GM21515 (cell line): ENCODE data around the gene ZSWIM1.

ENCODE experiments used
- ATAC-seq: cut with Tn5 transposase; IDR thresholded peaks from one replicate; pipeline ENCODE4 v1.9.1; 2021; ENCODE audit not compliant: unreplicated experiment

ZSWIM1 gene

GRCh38 chr20:45907219-45907948 lies 26.4 kb downstream of the ZSWIM1 start:
- ATAC-seq: no peak

GRCh38 chr20:45908084-45908483 lies 27.1 kb downstream of the ZSWIM1 start:
- no peak for ATAC-seq

GRCh38 chr20:45909336-45909808 lies 28.3 kb downstream of the ZSWIM1 start:
- ATAC-seq: no peak

- ATAC-seq: no peak
Observed at GRCh38 chr20:45909817-45910669, 29.0 kb downstream of the ZSWIM1 start.

- peak; percentile 78 for ATAC-seq
Observed at GRCh38 chr20:45910670-45911485, 29.9 kb downstream of the ZSWIM1 start.

DNA sequence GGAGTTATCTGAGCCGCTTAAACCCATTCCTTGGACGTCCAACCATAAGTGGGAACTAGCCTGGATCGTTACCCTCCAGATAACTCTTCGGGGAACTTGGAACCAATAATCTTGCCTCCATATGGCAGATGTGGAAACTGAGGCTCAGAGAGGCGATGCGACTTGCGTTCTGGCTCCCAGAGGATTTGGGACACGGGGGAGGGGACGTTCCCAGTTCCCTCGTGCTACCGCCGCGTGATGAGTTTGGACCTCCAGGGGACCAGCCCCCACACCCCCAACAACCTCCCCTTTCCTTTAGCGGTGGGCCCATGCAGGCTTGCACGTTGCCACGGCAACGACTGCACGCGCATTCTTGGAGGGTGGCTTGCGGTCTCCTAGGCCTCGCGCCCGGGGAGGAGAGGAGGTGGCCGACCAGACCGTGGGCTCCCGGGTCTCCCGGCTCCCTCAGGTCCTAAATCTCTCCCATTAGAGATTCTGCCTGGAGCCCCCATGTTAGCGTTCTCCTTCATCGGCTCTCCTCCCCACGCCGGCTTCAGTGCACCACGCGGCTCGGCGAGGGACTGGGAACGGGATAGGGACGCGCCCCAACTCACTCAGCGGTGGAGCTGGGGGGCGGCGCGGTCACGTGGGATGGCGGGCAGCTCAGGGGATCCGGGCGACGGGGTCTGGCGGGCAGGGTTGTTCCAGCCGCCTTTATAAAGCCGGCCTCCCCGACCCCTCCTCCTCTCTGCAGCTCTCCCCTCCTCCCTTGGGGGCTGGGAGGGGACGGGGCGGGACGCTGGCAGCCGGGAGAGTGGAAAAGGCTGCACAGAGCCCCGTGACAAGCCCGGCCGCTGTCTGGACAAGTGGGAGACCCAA lies 30.7 kb downstream of the ZSWIM1 start, which contains the start of gene PLTP:
TSS of gene PLTP (minus strand) at position 670 of the 858 bp plus-strand sequence. CDS start 703 bp downstream, outside the sequence.
- ATAC-seq: no peak

DNA sequence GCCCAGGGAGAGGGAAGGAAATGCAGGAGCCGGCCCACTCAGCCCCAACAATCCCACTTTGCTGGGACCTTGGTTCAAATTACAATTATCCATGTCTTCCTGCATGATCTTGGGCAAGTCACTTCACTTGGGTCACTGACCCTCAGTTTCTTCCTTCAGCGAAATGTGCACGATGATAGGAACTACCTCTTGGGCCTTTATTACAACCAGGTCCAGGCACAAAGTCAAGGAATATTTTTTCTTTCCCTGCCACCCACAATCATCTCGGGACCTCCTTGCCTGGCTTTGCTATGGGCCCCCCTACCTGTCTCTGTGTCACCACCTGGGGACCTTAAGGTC lies 31.3 kb downstream of the ZSWIM1 start:
- no peak for ATAC-seq

- ATAC-seq: no peak
Observed at GRCh38 chr20:45913116-45913515, 32.1 kb downstream of the ZSWIM1 start.

- no peak for ATAC-seq
Observed at GRCh38 chr20:45917790-45918141, 36.7 kb downstream of the ZSWIM1 start.

- no peak for ATAC-seq
Observed at GRCh38 chr20:45918182-45918737, 37.2 kb downstream of the ZSWIM1 start.

DNA sequence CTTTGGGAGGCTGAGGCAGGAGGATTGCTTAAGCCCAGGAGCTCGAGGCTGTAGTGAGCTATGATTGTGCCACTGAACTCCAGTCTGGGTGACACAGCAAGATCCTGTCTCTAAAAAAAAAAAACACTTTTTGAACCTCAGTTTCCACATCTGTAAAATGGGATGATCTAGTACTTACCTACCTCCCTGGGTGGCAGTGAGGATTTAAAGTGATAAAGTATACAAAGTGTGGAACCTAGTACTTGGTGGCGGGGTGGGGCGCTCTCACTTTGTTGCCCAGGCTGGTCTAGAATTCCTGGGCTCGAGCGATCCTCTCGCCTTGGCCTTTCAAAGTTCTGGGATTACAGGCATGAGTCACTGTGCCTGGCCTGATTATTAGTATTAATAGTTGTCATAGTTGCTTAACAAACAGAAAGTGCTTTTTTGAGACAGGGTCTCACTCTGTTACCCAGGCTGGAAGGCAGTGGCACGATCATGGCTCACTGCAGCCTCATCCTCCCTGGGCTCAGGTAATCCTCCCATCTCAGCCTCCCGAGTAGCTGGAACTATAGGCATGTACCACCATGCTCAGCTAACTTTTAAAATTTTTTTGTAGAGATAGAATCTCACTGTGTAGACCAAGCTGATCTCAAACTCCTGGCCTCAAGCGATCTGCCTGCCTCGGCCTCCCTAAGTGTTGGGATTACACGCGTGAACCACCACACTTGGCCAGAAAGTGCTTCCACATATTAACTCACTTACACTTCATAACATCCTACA lies 37.9 kb downstream of the ZSWIM1 start:
- no peak for ATAC-seq

DNA sequence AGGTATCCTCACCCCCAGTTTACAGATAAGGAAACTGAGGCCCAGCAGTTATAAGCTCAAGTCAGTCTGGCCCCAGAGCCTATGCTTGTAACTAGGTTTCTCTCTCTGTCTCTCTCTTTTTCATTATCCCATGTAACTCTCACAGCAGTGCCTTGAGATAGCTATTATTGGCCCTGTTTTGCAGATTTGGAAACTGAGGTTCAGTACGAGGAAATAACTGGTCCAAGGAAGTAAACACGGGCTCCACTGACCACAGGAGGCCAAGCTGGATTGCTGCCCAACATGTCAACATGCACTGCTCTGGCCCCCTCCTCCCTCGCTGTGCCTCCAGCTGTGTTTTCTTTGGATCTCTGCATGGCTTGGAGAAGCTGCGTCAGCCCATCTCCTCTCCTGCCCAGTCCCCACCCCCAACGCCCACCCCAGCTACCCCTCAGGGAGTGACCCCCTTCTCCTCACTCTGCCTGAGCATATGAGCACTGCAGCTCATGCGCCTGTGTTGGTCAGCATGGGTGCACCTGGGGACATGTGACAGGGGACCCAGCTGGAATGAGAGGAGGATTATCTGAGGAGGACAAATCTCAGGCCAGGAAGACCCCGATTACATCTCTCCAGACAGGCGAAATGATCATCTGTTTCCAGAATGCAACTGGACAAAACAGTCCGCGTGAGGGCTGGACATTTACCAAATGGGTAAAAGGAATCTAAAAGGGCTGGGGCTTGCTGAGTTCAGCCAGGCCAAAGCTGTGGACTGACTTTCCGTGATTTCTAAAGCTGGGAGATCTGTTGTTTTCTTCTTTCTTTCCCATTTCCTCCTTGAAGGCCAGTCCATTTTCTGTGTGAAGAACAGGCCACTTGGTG lies 38.7 kb downstream of the ZSWIM1 start:
- no peak for ATAC-seq

DNA sequence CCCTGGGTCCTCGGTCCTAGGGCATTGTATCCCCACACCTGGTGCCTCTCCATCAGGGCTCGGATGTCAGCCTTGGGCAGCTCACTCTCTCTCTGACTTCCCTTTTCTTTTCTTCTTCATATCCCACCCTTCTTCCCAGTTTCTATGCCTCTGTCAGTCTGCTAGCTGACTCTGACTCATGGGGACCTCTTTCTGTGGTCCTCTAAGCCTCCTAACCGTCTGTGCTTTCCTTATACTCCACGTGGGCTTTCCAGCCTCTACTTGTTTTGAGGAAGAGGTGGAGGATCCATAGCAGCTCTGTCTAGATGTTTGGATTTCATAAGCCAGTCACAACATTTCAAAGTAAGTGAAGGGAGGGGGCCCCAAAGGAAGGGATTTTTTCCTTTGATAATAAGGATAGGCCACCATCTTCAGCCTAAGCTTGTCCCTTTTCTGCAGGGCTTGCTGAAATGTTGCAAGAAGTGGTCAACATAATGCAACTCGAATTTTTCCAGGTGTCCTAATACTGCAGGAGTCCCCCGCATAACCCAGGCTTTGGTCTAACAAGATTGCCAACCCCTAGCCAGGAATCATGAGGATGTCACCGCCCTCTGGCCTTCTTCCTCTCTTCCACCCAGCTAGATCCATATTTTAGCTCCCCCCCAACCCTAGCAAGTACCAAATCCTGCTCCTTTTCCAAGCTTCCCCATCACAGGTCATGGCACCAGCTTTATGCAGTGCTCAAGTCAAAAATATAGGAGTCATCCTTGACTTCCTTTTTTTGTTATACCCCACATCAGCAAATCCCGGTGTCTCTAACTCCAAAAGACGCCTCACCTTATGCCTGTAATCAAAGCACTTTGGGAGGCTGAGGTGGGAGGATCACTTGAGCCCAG lies 39.7 kb downstream of the ZSWIM1 start:
- ATAC-seq: no peak

DNA sequence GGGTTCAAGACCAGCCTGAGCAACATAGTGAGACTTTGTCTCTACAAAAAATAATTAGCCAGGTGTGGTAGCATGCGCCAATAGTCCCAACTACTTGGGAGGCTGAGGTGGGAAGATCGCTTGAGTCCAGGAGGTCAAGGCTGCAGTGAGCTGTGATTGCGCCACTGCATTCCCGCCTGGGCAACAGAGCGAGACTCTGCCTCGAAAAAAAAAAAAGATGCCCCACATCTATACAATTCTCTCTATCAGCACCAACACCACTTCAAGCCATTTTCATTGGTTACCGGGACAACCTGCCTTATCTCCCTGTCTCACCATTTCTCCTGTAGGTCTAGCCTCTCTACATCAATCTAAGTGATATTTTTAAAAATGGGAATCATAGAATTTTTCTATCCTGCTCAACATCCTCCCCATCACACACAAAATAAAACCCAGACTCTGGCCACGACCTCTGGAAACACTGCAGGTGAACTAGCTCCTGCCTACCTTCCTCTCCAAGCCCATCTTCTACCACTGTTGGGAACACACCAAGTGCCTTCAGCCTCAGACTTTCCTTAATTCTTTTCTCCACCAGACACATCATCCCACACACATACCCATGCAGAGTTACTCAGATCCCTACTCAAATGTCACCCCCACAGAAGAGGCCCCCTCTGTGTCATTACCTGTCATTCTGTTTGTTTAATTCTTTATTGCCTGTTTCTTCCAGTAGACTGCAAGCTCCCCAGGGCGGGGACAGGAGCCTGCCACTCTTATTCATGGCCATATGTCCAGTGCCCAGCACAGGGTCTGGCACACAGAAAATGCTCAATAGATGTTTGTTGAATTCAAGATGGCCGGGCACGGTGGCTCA lies 40.5 kb downstream of the ZSWIM1 start:
- ATAC-seq: no peak

DNA sequence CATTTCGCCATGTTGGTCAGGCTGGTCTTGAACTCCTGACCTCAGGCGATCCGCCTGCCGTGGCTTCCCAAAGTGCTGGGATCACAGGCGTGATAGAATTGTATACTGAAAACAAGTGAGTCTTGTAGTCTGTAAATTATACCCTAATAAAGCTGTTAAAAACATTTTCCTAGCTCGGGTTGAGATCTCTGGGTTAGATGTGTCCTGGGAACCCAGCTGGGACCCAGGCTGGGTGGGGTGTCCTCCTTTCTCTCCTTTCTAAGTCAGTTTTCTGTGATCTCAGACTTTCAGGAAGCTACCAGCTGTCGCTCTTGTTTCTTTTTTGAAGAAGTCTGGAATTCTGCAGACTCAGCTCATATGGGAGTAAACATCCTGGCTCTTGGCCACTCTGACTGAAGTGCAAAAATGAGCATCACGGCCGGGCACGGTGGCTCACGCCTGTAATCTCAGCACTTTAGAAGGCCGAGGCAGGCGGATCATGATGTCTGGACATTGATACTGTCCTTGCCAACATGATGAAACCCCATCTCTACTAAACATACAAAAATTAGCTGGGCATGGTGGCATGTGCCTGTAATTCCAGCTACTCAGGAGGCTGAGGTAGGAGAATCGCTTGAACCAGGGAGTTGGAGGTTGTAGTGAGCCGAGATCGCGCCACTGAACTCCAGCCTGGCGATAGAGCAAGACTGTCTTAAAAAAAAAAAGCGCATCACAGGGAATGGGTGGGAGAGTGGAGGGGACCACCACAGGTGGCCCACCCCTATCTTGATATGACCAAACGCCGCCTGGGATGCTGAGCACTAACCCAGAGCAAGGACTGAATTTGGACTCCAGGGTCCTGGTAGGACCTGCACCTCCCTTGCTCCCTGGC lies 43.6 kb downstream of the ZSWIM1 start:
- ATAC-seq: no peak
